ENCODE results near the gene SLC12A8.

The SLC12A8 gene

GRCh38 chr3:125156456-125156855 lies 56.1 kb downstream of the SLC12A8 start:
- Histone ChIP-seq H3K9me2 (replicated peaks; ENCODE audit: low read depth, low read length) (no peaks in the 10 kb centered on the region), H3K36me3 (ENCODE audit: insufficient read depth, low read length) (no peaks in the 10 kb centered on the region), H3K4me2 (ENCODE audit: low read depth, low read length, poor library complexity, severe bottlenecking) (no peak overlapping the region), H3K4me1 (ENCODE audit: insufficient read depth, low read length, poor library complexity, severe bottlenecking) (no peaks in the 10 kb centered on the region), H3K79me2 (ENCODE audit: insufficient read depth, low read length) (no peaks in the 10 kb centered on the region), H3K4me3 (ENCODE audit: low read length, poor library complexity, severe bottlenecking) (no peak overlapping the region), H3F3A (ENCODE audit: low read depth) (no peaks in the 10 kb centered on the region), H4K20me1 (ENCODE audit: insufficient read depth, low read length, poor library complexity, severe bottlenecking) (no peaks in the 10 kb centered on the region), H3K9ac (ENCODE audit: low read depth, low read length, poor library complexity, severe bottlenecking) (no peak overlapping the region), H3K9me3 (ENCODE audit: insufficient read depth, low read depth, low read length) (no peaks in the 10 kb centered on the region), H2AFZ (ENCODE audit: low read length) (no peak overlapping the region), H3K27me3 (ENCODE audit: insufficient read depth, low read length, poor library complexity, severe bottlenecking) (no peaks in the 10 kb centered on the region)
- TF ChIP-seq EZH2phosphoT487 (IDR thresholded peaks at IDR 0.05; ENCODE audit: borderline replicate concordance) = no peak

- H3K9me2 ChIP-seq (replicated peaks; ENCODE audit: low read depth, low read length) = no peaks in the 10 kb centered on the region
- H4K20me1 ChIP-seq (ENCODE audit: insufficient read depth, low read length, poor library complexity, severe bottlenecking) = no peaks in the 10 kb centered on the region
- TF ChIP-seq EZH2phosphoT487 (IDR thresholded peaks at IDR 0.05; ENCODE audit: borderline replicate concordance) (no peak), CTCF (conservative IDR thresholded peaks at IDR 0.05; ENCODE audit: low read length) (no peak)
- no peak overlapping the region for H3K4me3 ChIP-seq (ENCODE audit: low read length, poor library complexity, severe bottlenecking)
- H3K4me2 ChIP-seq (ENCODE audit: low read depth, low read length, poor library complexity, severe bottlenecking) = no peak overlapping the region
- H3K27me3 ChIP-seq (ENCODE audit: insufficient read depth, low read length, poor library complexity, severe bottlenecking) = no peaks in the 10 kb centered on the region
- H2AFZ ChIP-seq (ENCODE audit: low read length) = no peak overlapping the region
- H3F3A ChIP-seq (ENCODE audit: low read depth) = no peaks in the 10 kb centered on the region
- H3K4me1 ChIP-seq (ENCODE audit: insufficient read depth, low read length, poor library complexity, severe bottlenecking) = no peaks in the 10 kb centered on the region
- no peaks in the 10 kb centered on the region for H3K36me3 ChIP-seq (ENCODE audit: insufficient read depth, low read length)
- no peaks in the 10 kb centered on the region for H3K79me2 ChIP-seq (ENCODE audit: insufficient read depth, low read length)
- no peaks in the 10 kb centered on the region for H3K9me3 ChIP-seq (ENCODE audit: insufficient read depth, low read depth, low read length)
- H3K9ac ChIP-seq (ENCODE audit: low read depth, low read length, poor library complexity, severe bottlenecking) = no peak overlapping the region
These were observed 57.7 kb downstream of the SLC12A8 start for GRCh38 chr3:125154800-125155269.

- Histone ChIP-seq H3K9me3 (ENCODE audit: insufficient read depth, low read depth, low read length) (no peaks in the 10 kb centered on the region), H3K9me2 (replicated peaks; ENCODE audit: low read depth, low read length) (no peaks in the 10 kb centered on the region), H3K4me1 (ENCODE audit: insufficient read depth, low read length, poor library complexity, severe bottlenecking) (no peaks in the 10 kb centered on the region), H3K27me3 (ENCODE audit: insufficient read depth, low read length, poor library complexity, severe bottlenecking) (no peaks in the 10 kb centered on the region), H3K36me3 (ENCODE audit: insufficient read depth, low read length) (no peaks in the 10 kb centered on the region), H3K4me2 (ENCODE audit: low read depth, low read length, poor library complexity, severe bottlenecking) (no peak overlapping the region), H4K20me1 (ENCODE audit: insufficient read depth, low read length, poor library complexity, severe bottlenecking) (no peaks in the 10 kb centered on the region), H3K4me3 (ENCODE audit: low read length, poor library complexity, severe bottlenecking) (no peak overlapping the region), H3K9ac (ENCODE audit: low read depth, low read length, poor library complexity, severe bottlenecking) (no peak overlapping the region), H3K79me2 (ENCODE audit: insufficient read depth, low read length) (no peaks in the 10 kb centered on the region), H3F3A (ENCODE audit: low read depth) (no peaks in the 10 kb centered on the region), H2AFZ (ENCODE audit: low read length) (no peak overlapping the region)
- TF ChIP-seq EZH2phosphoT487 (IDR thresholded peaks at IDR 0.05; ENCODE audit: borderline replicate concordance) (no peak), CTCF (conservative IDR thresholded peaks at IDR 0.05; ENCODE audit: low read length) (no peak)
These were observed 58.4 kb downstream of the SLC12A8 start for GRCh38 chr3:125154110-125154509.

- TF ChIP-seq CTCF (conservative IDR thresholded peaks at IDR 0.05; ENCODE audit: low read length) = no peak
- no peak for TF ChIP-seq EZH2phosphoT487 (IDR thresholded peaks at IDR 0.05; ENCODE audit: borderline replicate concordance)
- Histone ChIP-seq H4K20me1 (ENCODE audit: insufficient read depth, low read length, poor library complexity, severe bottlenecking) (no peaks in the 10 kb centered on the region), H3K27me3 (ENCODE audit: insufficient read depth, low read length, poor library complexity, severe bottlenecking) (no peaks in the 10 kb centered on the region), H3K79me2 (ENCODE audit: insufficient read depth, low read length) (no peaks in the 10 kb centered on the region), H3K9ac (ENCODE audit: low read depth, low read length, poor library complexity, severe bottlenecking) (no peak overlapping the region), H3K9me3 (ENCODE audit: insufficient read depth, low read depth, low read length) (no peaks in the 10 kb centered on the region), H3K9me2 (replicated peaks; ENCODE audit: low read depth, low read length) (no peaks in the 10 kb centered on the region), H3K4me2 (ENCODE audit: low read depth, low read length, poor library complexity, severe bottlenecking) (no peak overlapping the region), H3K4me3 (ENCODE audit: low read length, poor library complexity, severe bottlenecking) (no peak overlapping the region), H3K36me3 (ENCODE audit: insufficient read depth, low read length) (no peaks in the 10 kb centered on the region), H2AFZ (ENCODE audit: low read length) (no peak overlapping the region), H3K4me1 (ENCODE audit: insufficient read depth, low read length, poor library complexity, severe bottlenecking) (no peaks in the 10 kb centered on the region), H3F3A (ENCODE audit: low read depth) (no peaks in the 10 kb centered on the region)
These were observed 59.6 kb downstream of the SLC12A8 start for GRCh38 chr3:125152951-125153350.

Measured in Loucy (cell line).